Sigmoid colon (tissue), 7 donors: Measurements from ENCODE around the gene CA7. TPM values are rescaled to one million over a fixed set of nuclear protein-coding genes. Genes with fewer than 3 reads are reported as not detected.

Experiments
- DNase-seq: peaks from one replicate; pipeline ENCODE4 v3.0.0-alpha.2; 2019
- H3K27ac ChIP-seq, 4 donors: fragments of 200-600 bp; sonication (generic); one replicate each; pipeline ENCODE4 v1.5.1; 2016 to 2019; ENCODE audit warnings: mild to moderate bottlenecking in 1 of 4
- H3K27me3 ChIP-seq, 3 donors: fragments of 200-600 bp; sonication (generic); one replicate each; pipeline ENCODE4 v1.5.1; 2019; ENCODE audit warnings: mild to moderate bottlenecking in 1 of 3
- H3K36me3 ChIP-seq, 4 donors: fragments of 200-600 bp; sonication (generic); one replicate each; pipeline ENCODE4 v1.5.1; 2016 to 2019
- H3K4me1 ChIP-seq, 4 donors: fragments of 200-600 bp; sonication (generic); one replicate each; pipeline ENCODE4 v1.5.1; 2017 to 2019
- H3K4me3 ChIP-seq, 4 donors: fragments of 200-600 bp; sonication (generic); one replicate each; pipeline ENCODE4 v1.5.1; 2017 to 2019; ENCODE audit warnings: mild to moderate bottlenecking in 2 of 4, moderate library complexity in 1 of 4
- H3K9me3 ChIP-seq, 4 donors: fragments of 200-600 bp in 3 of 4; sonication (generic) in 3 of 4; one replicate each; pipeline versions ENCODE4 v1.5.1 to v1.6.1; 2013 to 2019
- EP300 ChIP-seq, 4 donors: sonication (generic); formaldehyde crosslinking; IDR thresholded peaks; one replicate each; pipeline ENCODE4 v1.6.1; 2017; ENCODE audit warnings: antibody characterized with exemption in 4 of 4
- POLR2A ChIP-seq, 2 donors: fragments of 450-650 bp; IDR thresholded peaks; one replicate each; pipeline ENCODE4 v1.6.1; 2016; ENCODE audit warnings: antibody characterized with exemption in 2 of 2, mild to moderate bottlenecking in 2 of 2, moderate library complexity in 2 of 2
- POLR2AphosphoS5 ChIP-seq, 4 donors: sonication (generic); formaldehyde crosslinking; IDR thresholded peaks; one replicate each; pipeline ENCODE4 v1.6.1; 2017; ENCODE audit warnings: antibody characterized with exemption in 4 of 4
- WGBS, 2 donors: extraction: QIAGEN DNeasy Blood & Tissue Kit; methylation state at CpG; one replicate each; pipeline ENCODE4 v1.1.7; 2013; 5-methylcytosine and 5-hydroxymethylcytosine counted together
- intact Hi-C: fragments of 100-400 bp; cut with DNase I; formaldehyde crosslinking; loops from one replicate; pipeline ENCODE4 v1.15.1; 2023
- polyA plus RNA-seq, 3 donors: library from polyadenylated mRNA; stranded (reverse); fragments of 200-250 nt; gene quantifications; one replicate each; pipeline ENCODE4 v1.2.3, GENCODE V29; 2013
- total RNA-seq, 4 donors: library from RNA; depleted of rRNA; stranded (reverse); fragments of >200 nt; gene quantifications; one replicate each; pipeline ENCODE4 v1.1.0, GENCODE V29; 2016
- TF ChIP-seq, protein P1 (sequence below), 4 experiments: fragments of 450-650 bp in 3 of 4; fragments of 200-600 bp in 1 of 4; IDR thresholded peaks; one replicate each; pipeline ENCODE4 v1.5.1; 2016 to 2019; ENCODE audit warnings: antibody characterized with exemption in 4 of 4, mild to moderate bottlenecking in 3 of 4, moderate library complexity in 2 of 4
- donor health status: healthy with polysubstance abuse.
- donor health status: Bipolar disorder and iron deficiency.
- donor health status: healthy.

CA7 gene
- total and polyA plus RNA-seq, 7 donors: 1.9 to 188 (median 133) TPM; not detected in 3

DNA sequence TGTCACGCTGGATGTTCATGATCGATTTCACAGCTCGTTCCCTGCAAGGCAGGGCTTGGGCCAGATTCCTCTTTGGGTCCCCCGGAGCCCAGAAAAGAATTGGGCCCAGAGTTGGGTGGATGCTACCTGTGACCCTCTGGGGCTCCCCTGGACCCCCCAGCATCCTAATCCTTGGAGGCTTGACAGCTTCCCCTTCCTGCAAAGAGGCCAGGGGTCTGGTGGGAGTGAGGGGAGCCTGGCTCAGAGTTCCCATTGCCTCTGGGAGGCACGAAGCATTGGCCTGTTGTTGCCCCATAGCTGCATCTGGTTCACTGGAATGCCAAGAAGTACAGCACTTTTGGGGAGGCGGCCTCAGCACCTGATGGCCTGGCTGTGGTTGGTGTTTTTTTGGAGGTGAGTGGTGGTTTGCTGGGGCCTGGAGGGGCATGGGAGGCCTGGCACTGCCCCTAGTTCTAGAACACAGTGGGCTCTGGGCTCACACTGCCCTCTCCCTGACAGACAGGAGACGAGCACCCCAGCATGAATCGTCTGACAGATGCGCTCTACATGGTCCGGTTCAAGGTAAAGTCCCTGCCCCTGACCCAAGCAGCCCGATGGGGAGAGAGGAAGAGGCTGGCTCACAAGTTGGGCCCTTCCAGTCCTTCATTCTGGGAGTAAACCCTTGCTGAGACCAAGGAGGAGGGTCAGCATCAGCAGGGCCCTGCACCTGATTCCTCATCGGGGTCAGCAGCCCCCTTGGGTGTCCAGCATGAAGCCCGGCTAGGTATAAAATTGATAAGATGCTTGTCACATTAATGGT lies 7.2 kb downstream of the CA7 start:
- no peaks in the 10 kb centered on the region for H3K9me3 ChIP-seq
- TF ChIP-seq POLR2A (IDR thresholded peaks at IDR 0.05) (no peak), POLR2AphosphoS5 (IDR thresholded peaks at IDR 0.05) (no peak), EP300 (IDR thresholded peaks at IDR 0.05) (no peak)
- TF ChIP-seq, protein P1, sequence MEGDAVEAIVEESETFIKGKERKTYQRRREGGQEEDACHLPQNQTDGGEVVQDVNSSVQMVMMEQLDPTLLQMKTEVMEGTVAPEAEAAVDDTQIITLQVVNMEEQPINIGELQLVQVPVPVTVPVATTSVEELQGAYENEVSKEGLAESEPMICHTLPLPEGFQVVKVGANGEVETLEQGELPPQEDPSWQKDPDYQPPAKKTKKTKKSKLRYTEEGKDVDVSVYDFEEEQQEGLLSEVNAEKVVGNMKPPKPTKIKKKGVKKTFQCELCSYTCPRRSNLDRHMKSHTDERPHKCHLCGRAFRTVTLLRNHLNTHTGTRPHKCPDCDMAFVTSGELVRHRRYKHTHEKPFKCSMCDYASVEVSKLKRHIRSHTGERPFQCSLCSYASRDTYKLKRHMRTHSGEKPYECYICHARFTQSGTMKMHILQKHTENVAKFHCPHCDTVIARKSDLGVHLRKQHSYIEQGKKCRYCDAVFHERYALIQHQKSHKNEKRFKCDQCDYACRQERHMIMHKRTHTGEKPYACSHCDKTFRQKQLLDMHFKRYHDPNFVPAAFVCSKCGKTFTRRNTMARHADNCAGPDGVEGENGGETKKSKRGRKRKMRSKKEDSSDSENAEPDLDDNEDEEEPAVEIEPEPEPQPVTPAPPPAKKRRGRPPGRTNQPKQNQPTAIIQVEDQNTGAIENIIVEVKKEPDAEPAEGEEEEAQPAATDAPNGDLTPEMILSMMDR (IDR thresholded peaks at IDR 0.05): no peak
- intact Hi-C loops: no loop called here
- H3K4me1 ChIP-seq: no peaks in the 10 kb centered on the region
- WGBS, 2 donors: 90 to 92% methylated on average over 13 of the region's 13 CpGs
- no peak for DNase-seq
- no peak overlapping the region for H3K4me3 ChIP-seq
- no peak overlapping the region for H3K27ac ChIP-seq
- no peaks in the 10 kb centered on the region for H3K36me3 ChIP-seq
- peaks cover 0 to 8% (median 0%) of the 10 kb centered on the region in 3 donors for H3K27me3 ChIP-seq

DNA sequence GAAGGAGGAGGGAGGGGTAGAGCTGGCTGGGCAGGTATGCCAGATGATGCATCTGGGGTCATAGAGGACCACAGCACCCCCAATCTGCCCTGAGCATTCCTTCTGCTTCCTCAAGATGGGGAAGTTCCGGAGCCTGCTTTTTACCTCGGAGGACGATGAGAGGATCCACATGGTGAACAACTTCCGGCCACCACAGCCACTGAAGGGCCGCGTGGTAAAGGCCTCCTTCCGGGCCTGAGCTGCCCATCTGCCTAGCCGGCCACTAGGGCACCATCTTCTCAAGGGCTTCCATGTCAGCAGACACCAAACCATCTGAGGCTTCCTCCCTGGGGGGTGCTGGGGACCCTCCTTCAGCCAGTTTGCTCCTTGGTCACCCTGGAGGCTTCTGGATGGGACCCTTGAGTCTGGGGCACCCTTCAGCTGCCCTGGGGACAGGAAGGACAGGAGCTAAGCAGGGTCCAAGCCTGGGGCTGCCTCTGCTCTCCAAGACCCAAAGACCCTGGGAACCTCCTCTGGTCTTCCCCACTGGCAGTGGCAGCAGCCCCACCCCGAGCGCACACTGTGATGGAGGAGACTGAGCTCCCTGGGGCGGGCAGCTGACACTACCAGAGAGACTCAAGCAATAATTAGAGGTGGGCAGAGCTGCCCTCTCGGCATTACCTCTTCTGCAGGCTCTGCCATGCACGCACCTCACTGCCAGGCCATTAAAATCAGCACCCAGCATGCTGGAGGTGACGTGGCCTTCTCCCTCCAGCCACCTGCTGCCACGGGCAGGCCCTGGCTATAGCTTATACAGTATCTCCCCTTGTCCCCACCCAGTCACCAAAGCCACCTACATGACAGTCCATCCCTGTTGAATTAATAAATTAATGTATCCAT lies 9.3 kb downstream of the CA7 start:
- Histone ChIP-seq H3K36me3 (no peaks in the 10 kb centered on the region), H3K9me3 (no peaks in the 10 kb centered on the region), H3K4me1 (no peaks in the 10 kb centered on the region), H3K27ac (no peak overlapping the region), H3K27me3 (no peaks in the 10 kb centered on the region), H3K4me3 (no peak overlapping the region)
- intact Hi-C loops: no loop called here
- DNase-seq: no peak
- 71 to 85% methylated on average over 15 of the region's 15 CpGs for WGBS, 2 donors
- TF ChIP-seq, protein P1 (IDR thresholded peaks at IDR 0.05): no peak
- TF ChIP-seq POLR2AphosphoS5 (IDR thresholded peaks at IDR 0.05): no peak
- TF ChIP-seq EP300 (IDR thresholded peaks at IDR 0.05): no peak
- TF ChIP-seq POLR2A (IDR thresholded peaks at IDR 0.05): no peak

- DNase-seq: no peak
- Histone ChIP-seq H3K27me3 (no peaks in the 10 kb centered on the region), H3K36me3 (no peaks in the 10 kb centered on the region), H3K9me3 (no peaks in the 10 kb centered on the region), H3K4me1 (peaks cover 0 to 12% (median 11%) of the 10 kb centered on the region in 4 donors), H3K27ac (no peak overlapping the region), H3K4me3 (no peak overlapping the region)
- WGBS, 2 donors: 90 to 95% methylated on average over 6 of the region's 6 CpGs
- intact Hi-C loops: no loop called here
- TF ChIP-seq EP300 (IDR thresholded peaks at IDR 0.05): no peak
Measured at GRCh38 chr16:66856184-66856730, 12.0 kb downstream of the CA7 start.

DNA sequence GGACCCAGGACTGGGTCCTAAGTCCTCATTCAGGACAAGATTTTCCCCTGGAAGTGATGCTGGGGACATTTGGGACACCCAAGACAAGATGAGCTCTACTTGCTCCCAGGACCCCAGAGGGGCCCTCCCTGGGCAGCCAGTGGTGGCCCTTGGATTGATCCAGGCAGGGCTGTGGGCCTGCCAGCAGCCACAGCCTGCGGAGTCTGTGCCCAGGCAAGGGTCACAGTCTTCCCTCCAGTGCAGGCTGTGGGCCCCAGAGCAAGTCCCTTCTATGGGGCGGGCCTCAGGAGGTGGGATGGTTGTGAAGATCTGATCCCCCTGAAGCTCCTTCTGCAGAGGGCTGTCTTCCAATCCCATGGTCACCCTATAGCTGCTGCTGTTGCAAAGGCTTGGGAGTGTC lies 12.6 kb downstream of the CA7 start:
- Histone ChIP-seq H3K27ac (no peak overlapping the region), H3K4me3 (no peak overlapping the region), H3K27me3 (no peaks in the 10 kb centered on the region), H3K36me3 (no peaks in the 10 kb centered on the region), H3K4me1 (peaks cover 0 to 12% (median 11%) of the 10 kb centered on the region in 4 donors), H3K9me3 (no peaks in the 10 kb centered on the region)
- no peak for DNase-seq
- intact Hi-C loops: no loop called here
- TF ChIP-seq, protein P1 (IDR thresholded peaks at IDR 0.05): no peak
- TF ChIP-seq POLR2AphosphoS5 (IDR thresholded peaks at IDR 0.05) (no peak), EP300 (IDR thresholded peaks at IDR 0.05) (no peak), POLR2A (IDR thresholded peaks at IDR 0.05) (no peak)
- WGBS, 2 donors: 96 to 98% methylated on average over 2 of the region's 2 CpGs

GRCh38 chr16:66857437-66857836 lies 13.2 kb downstream of the CA7 start:
- H3K4me1 ChIP-seq: peaks cover 0 to 12% (median 11%) of the 10 kb centered on the region in 4 donors
- H3K4me3 ChIP-seq: no peak overlapping the region
- intact Hi-C loops: no loop called here
- TF ChIP-seq POLR2AphosphoS5 (IDR thresholded peaks at IDR 0.05): no peak
- H3K27ac ChIP-seq: no peak overlapping the region
- DNase-seq: no peak
- no peaks in the 10 kb centered on the region for H3K27me3 ChIP-seq
- H3K36me3 ChIP-seq: no peaks in the 10 kb centered on the region
- H3K9me3 ChIP-seq: no peaks in the 10 kb centered on the region
- 86 to 94% methylated on average over 6 of the region's 6 CpGs for WGBS, 2 donors
